A673 (cell line): ENCODE measurements around the gene C4orf50.

ENCODE experiments used
- CTCF ChIP-seq: fragments of 300-800, 200-600 bp; sonication (generic); conservative IDR thresholded peaks from 2 replicates; pipeline ENCODE4 v1.5.1; 2017; ENCODE audit warnings: low read depth, mild to moderate bottlenecking, antibody characterized with exemption, low read length, moderate library complexity, mixed read lengths
- EZH2 ChIP-seq: fragments of 200-600 bp; sonication (generic); IDR thresholded peaks from 2 replicates; pipeline ENCODE4 v1.6.1; 2017; ENCODE audit warnings: borderline replicate concordance, low read depth, mild to moderate bottlenecking, mixed read lengths, antibody characterized with exemption, low read length; ENCODE audit not compliant: poor library complexity, severe bottlenecking

DNA sequence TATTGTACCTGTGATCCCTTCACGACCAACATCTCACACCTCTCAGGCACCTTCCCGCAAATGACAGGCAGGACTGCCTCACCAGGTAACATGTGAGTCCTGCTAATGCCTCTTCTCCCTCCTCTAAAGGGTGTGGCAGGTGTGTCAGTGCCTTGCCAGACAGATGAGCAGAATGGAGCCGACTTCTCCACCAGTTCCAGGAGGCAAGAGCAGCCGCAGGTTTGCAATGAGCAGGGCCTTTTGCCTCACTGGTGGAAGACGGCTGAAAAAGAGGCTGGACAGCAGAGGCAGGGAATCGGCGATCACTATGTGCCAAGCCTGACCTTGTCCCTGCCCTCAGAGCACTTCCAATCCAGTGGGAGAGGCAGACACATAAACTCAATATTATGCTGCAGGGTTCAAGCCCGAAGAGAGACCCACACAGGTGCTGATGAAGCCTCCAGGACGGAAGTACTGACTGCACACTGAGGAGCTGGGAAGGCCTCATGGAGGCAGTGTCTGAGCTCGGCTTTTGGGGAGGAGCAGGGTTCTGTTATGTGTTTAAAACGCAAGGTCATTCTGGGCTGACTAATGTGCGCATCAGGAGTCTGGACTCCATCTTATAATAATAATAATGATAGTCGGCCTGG lies 57.9 kb downstream of the C4orf50 start:
- no peak for TF ChIP-seq CTCF
- TF ChIP-seq EZH2, result no peak
